ENCODE measurements around the gene CARHSP1.

GRCh38 chr16:8854298-8854948, 14.4 kb downstream of the CARHSP1 start:
- TF ChIP-seq POLR2A (IDR thresholded peaks at IDR 0.05) (no peak), CTCF (IDR thresholded peaks at IDR 0.05) (no peak)

Data from uterus (tissue), 2 donors.